Muscle layer of duodenum (tissue), 2 donors: ENCODE measurements around the gene CASP14.
"Not testable (repeated sequence)": the region's sequence is repeated elsewhere in the genome, so short reads cannot be mapped to it uniquely, and the experiment has no call there.

Experiments
- H3K27ac ChIP-seq: one replicate; pipeline ENCODE4 v1.7.0; 2013; ENCODE audit warnings: mild to moderate bottlenecking, low read length
- H3K27me3 ChIP-seq: one replicate; pipeline ENCODE4 v1.7.0; 2013; ENCODE audit warnings: low read depth, mild to moderate bottlenecking, control low read depth, low read length
- H3K36me3 ChIP-seq, 2 donors: one replicate each; pipeline ENCODE4 v1.7.0; 2013; ENCODE audit warnings: low read length in 2 of 2, control low read depth in 1 of 2, mild to moderate bottlenecking in 1 of 2; ENCODE audit not compliant: insufficient read depth in 2 of 2, control insufficient read depth in 1 of 2
- H3K4me1 ChIP-seq, 2 donors: one replicate each; pipeline ENCODE4 v1.7.0; 2013; ENCODE audit warnings: low read length in 2 of 2, mild to moderate bottlenecking in 2 of 2, control low read depth in 1 of 2, moderate library complexity in 1 of 2; ENCODE audit not compliant: insufficient read depth in 2 of 2, control insufficient read depth in 1 of 2
- H3K4me3 ChIP-seq, 2 donors: one replicate each; pipeline ENCODE4 v1.7.0; 2013; ENCODE audit warnings: low read length in 2 of 2, low read depth in 1 of 2, mild to moderate bottlenecking in 1 of 2
- H3K9me3 ChIP-seq, 2 donors: one replicate each; pipeline ENCODE4 v1.7.0; 2013; ENCODE audit warnings: low read length in 2 of 2, control low read depth in 1 of 2, mild to moderate bottlenecking in 1 of 2; ENCODE audit not compliant: control insufficient read depth in 1 of 2
- donor health status: healthy.

Gene CASP14

DNA sequence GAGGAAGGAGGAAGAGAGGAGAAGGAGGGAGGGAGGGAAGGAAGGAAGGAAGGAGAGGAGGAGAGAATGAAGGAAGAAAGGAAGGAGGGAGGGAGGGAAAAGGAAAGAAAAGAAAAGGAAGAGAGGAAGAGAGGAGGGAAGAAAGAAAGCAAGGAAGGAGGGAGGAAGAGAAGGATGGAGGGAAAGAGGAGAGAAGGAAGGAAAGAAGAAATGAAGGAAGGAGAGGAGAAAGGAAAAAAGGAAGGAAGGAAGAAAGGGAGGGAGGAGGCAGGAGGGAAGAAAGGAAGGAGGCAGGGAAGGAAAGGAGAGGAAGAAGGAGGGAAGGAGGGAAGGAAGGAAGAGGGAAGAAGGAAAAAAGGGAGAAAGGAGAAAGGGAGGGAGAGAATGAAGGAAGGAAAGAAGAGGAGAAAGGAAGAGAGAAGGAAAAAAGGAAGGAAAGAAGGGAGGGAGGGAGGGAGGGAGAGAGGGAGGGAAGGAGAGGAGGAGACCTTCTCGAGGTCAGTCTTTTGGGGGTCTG, 13.4 kb upstream of the CASP14 start:
- no peak overlapping the region for H3K4me3 ChIP-seq
- H3K9me3 ChIP-seq: no peaks in the 10 kb centered on the region
- no peaks in the 10 kb centered on the region for H3K36me3 ChIP-seq
- no peak overlapping the region for H3K27ac ChIP-seq
- no peaks in the 10 kb centered on the region for H3K4me1 ChIP-seq
- no peaks in the 10 kb centered on the region for H3K27me3 ChIP-seq

DNA sequence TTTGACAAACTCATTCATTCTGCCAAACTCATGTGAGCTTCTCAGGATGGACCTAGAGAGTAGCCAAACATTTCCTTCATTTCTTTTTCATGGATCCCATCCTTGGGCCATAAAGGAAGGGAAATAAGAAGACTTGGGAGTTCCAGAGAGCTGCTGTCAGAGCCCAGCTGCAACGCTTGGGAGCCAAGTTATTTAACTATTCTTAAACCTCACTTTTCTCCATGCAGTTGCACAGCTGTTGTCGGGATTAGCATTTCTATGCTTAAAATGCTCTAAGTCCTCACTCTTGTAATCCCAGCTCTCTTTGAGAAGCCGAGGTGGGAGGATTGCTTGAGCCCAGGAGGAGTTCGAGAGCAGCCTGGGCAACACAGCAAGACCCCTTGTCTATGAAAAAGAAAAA, 11.7 kb upstream of the CASP14 start:
- no peaks in the 10 kb centered on the region for H3K9me3 ChIP-seq
- no peaks in the 10 kb centered on the region for H3K27me3 ChIP-seq
- no peak overlapping the region for H3K4me3 ChIP-seq
- no peak overlapping the region for H3K27ac ChIP-seq
- no peaks in the 10 kb centered on the region for H3K36me3 ChIP-seq
- H3K4me1 ChIP-seq: no peaks in the 10 kb centered on the region

DNA sequence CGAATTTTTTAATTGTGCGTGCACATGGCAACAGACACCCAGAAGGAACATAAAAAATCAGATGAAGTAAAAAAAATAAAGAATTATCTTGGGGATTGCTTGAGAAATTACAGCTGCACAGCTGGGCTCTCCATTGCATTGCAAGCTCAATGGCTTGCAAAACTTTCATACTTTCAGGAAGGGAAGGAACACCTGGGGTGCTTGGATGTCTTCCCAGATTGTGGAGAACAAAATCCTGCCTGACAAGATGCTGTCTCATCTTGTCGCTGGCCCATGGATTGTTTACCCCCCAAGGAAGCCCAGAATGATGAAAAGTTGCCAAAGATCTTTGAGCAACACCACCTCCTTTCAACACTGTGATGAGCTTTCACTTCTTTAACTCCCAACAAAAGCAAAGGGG, 11.0 kb upstream of the CASP14 start:
- H3K27me3 ChIP-seq: no peaks in the 10 kb centered on the region
- H3K4me1 ChIP-seq: no peaks in the 10 kb centered on the region
- no peaks in the 10 kb centered on the region for H3K36me3 ChIP-seq
- H3K4me3 ChIP-seq: no peak overlapping the region
- H3K9me3 ChIP-seq: no peaks in the 10 kb centered on the region
- H3K27ac ChIP-seq: no peak overlapping the region

DNA sequence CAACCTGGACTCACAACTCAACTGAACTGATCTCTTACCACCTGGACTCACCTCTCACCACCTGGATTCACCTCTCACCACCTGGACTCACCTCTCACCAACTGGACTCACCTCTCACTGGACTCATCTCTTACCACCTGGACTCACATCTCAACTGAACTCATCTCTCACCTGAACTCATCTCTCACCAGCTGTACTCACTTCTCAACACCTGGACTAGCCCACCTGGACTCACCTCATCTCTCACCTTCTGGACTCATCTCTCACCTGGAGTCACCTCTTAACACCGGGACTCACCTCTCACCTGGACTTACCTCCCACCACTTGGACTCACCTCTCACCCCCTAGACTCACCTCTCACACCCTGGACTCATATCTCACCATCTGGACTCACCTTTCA, 7.3 kb upstream of the CASP14 start:
- Histone ChIP-seq H3K36me3 (no peaks in the 10 kb centered on the region), H3K27ac (no peak overlapping the region), H3K4me3 (no peak overlapping the region), H3K4me1 (no peaks in the 10 kb centered on the region), H3K9me3 (no peaks in the 10 kb centered on the region), H3K27me3 (no peaks in the 10 kb centered on the region)

DNA sequence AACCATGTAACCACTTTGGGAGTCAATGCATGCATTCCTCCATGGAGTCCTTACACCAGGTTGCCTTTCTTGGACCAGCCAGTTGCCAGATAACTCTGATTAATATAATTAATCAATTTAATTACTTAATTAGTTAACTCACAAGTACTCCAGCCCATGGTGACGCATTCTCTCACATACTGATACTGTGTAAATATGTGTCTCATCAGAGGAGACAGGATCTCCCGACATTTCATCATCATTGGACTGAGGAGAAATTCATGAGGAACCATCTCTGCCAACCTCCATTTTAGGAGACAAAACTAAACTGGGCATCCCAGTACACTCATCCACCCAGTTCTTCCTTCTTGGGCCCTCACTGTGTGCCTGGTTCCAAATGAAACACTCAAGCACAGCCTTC, 6.5 kb upstream of the CASP14 start:
- no peaks in the 10 kb centered on the region for H3K9me3 ChIP-seq
- no peaks in the 10 kb centered on the region for H3K27me3 ChIP-seq
- no peaks in the 10 kb centered on the region for H3K4me1 ChIP-seq
- H3K36me3 ChIP-seq: no peaks in the 10 kb centered on the region
- no peak overlapping the region for H3K4me3 ChIP-seq
- H3K27ac ChIP-seq: no peak overlapping the region

DNA sequence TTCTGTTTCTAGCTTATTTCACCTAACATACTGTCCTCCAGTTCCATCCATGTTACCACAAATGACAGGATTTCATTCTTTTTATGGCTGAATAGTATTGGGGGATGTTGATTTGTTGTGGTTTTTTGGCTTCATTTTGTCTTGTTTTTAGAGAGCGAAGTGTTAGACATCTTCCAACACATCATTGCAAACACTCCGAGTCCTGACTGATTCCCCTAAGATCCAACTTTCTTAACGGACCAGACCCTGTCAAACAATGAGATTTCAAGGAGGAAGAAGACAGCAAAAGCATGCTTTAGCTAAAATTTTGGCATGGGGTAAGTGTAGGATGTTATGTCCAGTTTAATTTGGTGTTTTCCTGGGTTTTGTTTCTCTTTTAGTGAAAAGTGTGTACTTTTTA, 3.8 kb upstream of the CASP14 start:
- no peak overlapping the region for H3K27ac ChIP-seq
- no peaks in the 10 kb centered on the region for H3K27me3 ChIP-seq
- no peaks in the 10 kb centered on the region for H3K9me3 ChIP-seq
- H3K36me3 ChIP-seq: no peaks in the 10 kb centered on the region
- H3K4me1 ChIP-seq: no peaks in the 10 kb centered on the region
- H3K4me3 ChIP-seq: no peak overlapping the region

DNA sequence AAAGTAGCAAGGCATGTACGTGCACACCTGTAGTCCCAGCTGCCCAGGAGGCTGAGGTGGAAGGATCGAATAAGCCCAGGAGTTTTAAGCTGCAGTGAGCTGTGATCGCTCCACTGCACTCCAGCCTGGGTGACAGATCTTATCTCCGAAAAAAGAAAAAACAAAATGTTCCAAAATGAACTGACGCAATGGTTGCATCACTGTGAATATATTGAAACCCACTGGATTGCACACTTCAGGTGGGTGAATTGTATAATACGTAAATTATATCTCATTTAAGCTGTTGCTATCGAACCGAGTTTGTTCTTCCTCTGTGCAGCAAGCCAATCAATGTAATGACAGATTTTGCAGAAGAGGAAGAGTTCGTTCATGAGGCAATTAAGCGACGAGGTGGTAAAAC, 1.6 kb upstream of the CASP14 start:
- Histone ChIP-seq H3K4me3 (no peak overlapping the region), H3K4me1 (no peaks in the 10 kb centered on the region), H3K27me3 (no peaks in the 10 kb centered on the region), H3K36me3 (no peaks in the 10 kb centered on the region), H3K9me3 (no peaks in the 10 kb centered on the region), H3K27ac (no peak overlapping the region)

DNA sequence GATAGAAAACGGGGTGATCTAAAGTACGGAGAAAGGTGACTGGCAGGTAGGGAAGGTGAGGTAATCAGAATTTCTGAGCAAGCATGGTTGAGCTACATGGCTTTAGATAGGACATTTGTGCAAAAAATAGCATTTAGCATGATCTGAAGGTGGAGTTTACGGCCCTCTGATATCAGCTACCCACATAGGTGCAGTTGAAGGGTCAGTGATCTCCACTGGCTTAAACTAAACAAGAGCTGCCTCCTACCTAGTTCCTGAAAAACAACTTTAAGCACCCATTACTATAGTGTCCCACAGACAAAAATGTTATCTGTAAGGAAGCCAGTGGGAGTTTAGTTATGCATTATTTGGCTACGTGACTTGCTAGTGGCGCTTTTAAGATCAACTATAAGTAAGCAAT, 1.2 kb upstream of the CASP14 start:
- no peak overlapping the region for H3K27ac ChIP-seq

DNA sequence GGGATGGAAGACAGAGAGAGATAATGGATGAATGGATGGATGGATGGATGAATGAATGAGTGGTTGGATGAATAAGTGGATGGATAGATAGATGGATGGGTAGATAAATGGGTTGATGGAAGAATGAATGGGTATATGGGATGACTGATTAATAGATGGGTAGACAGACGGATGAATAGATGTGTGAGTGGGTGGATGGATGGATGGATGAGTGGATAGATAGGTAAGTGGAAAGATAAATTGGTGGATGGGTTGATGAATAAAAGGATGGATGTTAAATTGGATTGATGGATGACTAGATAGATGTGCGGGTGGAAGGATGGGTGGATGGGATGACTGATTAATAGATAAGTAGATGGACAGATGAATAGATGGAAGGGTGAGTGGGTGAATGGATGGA, 1.4 kb downstream of the CASP14 start:
- Histone ChIP-seq H3K27ac (no peak overlapping the region), H3K4me3 (no peak overlapping the region), H3K36me3 (no peaks in the 10 kb centered on the region), H3K9me3 (no peaks in the 10 kb centered on the region), H3K4me1 (no peaks in the 10 kb centered on the region), H3K27me3 (no peaks in the 10 kb centered on the region)

More for the DNA sequence above, 1.2 kb upstream of the CASP14 start:
- no peak overlapping the region for H3K4me3 ChIP-seq
- no peaks in the 10 kb centered on the region for H3K9me3 ChIP-seq
- H3K27me3 ChIP-seq: no peaks in the 10 kb centered on the region
- no peaks in the 10 kb centered on the region for H3K36me3 ChIP-seq
- H3K4me1 ChIP-seq: no peaks in the 10 kb centered on the region

DNA sequence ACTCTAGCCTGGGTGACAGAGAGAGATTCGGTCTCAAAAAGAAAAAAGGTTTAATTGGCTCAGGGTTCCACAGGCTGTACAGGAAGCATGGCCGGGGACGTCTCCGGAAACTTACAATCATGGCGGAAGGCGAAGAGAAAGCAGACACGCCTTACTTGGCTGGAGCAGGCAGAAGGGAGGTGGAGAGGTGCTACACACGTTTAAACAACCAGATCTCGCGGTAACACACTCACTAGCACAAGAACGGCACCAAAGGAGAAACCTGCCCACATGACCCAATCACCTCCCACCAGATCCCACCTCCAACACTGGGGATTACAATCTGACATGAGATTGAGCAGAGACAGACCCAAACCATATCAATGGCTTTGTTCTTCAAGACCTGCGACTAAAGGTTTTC, 12.8 kb downstream of the CASP14 start:
- no peak overlapping the region for H3K4me3 ChIP-seq
- H3K36me3 ChIP-seq: no peaks in the 10 kb centered on the region
- H3K27ac ChIP-seq: no peak overlapping the region
- H3K4me1 ChIP-seq: no peaks in the 10 kb centered on the region
- no peaks in the 10 kb centered on the region for H3K9me3 ChIP-seq
- no peaks in the 10 kb centered on the region for H3K27me3 ChIP-seq

DNA sequence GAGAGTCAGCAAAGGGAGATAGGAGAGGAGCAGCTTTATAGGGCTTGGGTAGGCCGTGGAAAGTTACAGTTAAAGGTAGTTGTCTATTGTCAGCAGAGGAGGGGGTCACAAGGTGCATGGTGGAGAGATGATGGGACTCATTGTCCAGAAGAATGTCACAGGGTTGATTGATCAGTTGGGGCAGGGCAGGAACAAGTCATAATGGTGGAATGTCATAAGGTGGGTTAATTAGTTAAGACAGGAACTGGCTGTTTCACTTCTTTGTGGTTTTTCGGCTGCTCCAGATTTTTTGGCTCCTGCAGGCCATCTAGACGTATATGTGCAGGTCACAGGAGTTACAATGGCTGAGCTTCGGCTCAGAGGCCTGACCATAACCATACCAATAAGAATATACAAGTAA, 21.1 kb downstream of the CASP14 start:
- H3K27me3 ChIP-seq, H3K36me3 ChIP-seq, H3K4me1 ChIP-seq, H3K27ac ChIP-seq, H3K9me3 ChIP-seq, H3K4me3 ChIP-seq: not testable (repeated sequence)

DNA sequence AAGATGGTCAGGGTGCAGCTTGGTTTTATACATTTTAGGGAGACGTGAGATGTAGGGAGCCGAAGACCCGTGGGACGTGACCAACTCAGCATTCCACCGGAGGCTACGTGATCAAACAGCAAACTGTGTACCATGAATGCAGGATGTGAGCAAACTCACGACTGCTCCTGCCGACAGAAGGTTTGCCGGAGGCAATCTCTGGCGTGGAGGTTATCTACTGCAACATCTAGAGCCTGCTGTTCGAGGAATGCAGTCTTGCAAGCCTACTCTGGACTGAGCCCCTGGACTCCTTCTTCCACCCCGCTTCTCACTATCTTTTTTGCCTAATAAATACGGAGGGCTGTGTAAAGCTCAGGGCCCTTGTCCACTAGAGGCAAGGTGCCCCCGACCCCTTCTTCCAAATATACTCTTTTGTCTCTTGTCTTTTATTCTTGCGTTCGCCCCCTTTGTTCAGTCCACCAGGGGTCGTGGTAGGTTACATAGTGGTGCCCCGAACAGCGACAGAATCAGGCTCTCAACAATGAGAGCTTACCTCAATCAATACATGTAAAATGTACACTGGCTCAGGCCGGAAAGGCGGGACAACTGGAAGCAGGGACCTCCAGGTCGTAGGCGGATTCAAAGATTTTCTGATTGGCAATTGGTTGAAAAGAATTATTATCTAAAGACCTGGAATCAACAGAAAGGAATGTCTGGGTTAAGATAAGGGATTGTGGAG, 23.8 kb downstream of the CASP14 start:
- no peaks in the 10 kb centered on the region for H3K4me1 ChIP-seq
- H3K27ac ChIP-seq: no peak overlapping the region
- no peaks in the 10 kb centered on the region for H3K27me3 ChIP-seq
- H3K4me3 ChIP-seq: no peak overlapping the region
- H3K9me3 ChIP-seq: no peaks in the 10 kb centered on the region
- no peaks in the 10 kb centered on the region for H3K36me3 ChIP-seq
